Measurements from ENCODE around the gene GALNTL6. TPM values are rescaled to one million over a fixed set of nuclear protein-coding genes. Genes with fewer than 3 reads are reported as not detected.

Gene GALNTL6
- total RNA-seq, 1 experiment from 2014 or later: not detected

DNA sequence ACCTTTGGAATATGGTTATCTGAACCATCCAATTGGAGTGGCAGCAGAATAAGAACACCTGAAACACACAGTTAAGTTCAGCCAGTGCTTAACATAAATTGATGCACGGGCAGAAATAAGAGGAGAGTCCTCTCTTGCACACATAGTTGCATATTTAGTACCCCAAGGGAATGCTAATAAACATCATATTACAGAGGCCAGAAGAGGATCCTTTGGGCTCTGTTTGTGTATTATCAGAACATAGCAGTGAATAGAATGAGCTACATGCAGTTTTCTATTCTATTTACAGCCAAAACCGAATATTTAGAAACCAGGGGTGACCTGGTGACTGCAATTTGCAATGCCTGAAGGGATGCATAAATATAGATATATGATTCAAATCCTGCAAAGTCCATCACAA, 1054.6 kb downstream of the GALNTL6 start:
- Histone ChIP-seq H3F3A (ENCODE audit: insufficient read depth, low read depth) (no peaks in the 10 kb centered on the region), H3K27ac (no peak overlapping the region), H3K27me3 (ENCODE audit: insufficient read depth, low read depth) (no peaks in the 10 kb centered on the region), H3K4me2 (no peak overlapping the region), H2AFZ (no peak overlapping the region), H3K36me3 (ENCODE audit: low read depth) (no peaks in the 10 kb centered on the region), H3K79me2 (ENCODE audit: low read depth) (no peaks in the 10 kb centered on the region), H3K9me3 (ENCODE audit: insufficient read depth, low read depth) (no peaks in the 10 kb centered on the region), H4K20me1 (ENCODE audit: insufficient read depth) (no peaks in the 10 kb centered on the region), H3K9me2 (ENCODE audit: insufficient read depth) (no peaks in the 10 kb centered on the region), H3K4me3 (no peak overlapping the region), H3K4me1 (replicated peaks; ENCODE audit: insufficient read depth) (no peaks in the 10 kb centered on the region)
- no peak for DNase-seq
- ChIA-PET CTCF (no interaction called here), POLR2A (ENCODE audit: unreplicated experiment) (no interaction called here)
- BruUV-seq (replicated peaks): no TSS peak
- intact Hi-C loops (cut with micrococcal nuclease; ENCODE audit: unreplicated experiment): no loop called here
- TF ChIP-seq, protein P1, sequence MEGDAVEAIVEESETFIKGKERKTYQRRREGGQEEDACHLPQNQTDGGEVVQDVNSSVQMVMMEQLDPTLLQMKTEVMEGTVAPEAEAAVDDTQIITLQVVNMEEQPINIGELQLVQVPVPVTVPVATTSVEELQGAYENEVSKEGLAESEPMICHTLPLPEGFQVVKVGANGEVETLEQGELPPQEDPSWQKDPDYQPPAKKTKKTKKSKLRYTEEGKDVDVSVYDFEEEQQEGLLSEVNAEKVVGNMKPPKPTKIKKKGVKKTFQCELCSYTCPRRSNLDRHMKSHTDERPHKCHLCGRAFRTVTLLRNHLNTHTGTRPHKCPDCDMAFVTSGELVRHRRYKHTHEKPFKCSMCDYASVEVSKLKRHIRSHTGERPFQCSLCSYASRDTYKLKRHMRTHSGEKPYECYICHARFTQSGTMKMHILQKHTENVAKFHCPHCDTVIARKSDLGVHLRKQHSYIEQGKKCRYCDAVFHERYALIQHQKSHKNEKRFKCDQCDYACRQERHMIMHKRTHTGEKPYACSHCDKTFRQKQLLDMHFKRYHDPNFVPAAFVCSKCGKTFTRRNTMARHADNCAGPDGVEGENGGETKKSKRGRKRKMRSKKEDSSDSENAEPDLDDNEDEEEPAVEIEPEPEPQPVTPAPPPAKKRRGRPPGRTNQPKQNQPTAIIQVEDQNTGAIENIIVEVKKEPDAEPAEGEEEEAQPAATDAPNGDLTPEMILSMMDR (conservative IDR thresholded peaks at IDR 0.05): no peak
- TF ChIP-seq EZH2 (IDR thresholded peaks at IDR 0.05; ENCODE audit: low read depth): no peak

DNA sequence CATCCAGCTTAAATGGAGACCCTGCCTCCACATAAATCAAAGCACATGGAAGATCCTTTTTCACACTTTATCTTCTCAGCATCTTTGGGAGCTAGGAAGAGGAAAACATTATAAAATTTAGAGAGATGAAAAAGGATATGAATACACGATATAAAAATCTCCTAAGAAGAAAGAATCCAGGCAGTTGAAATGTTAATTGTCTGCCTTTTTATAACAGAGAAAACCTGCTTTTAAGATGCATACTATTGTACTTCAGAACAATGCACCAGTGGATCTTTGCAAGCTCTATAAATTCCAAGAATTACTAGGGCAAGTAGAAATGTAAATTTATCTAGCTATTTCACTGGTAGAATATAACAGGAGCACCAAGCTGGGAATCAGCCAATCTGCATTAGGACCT, 1055.1 kb downstream of the GALNTL6 start:
- H3K79me2 ChIP-seq (ENCODE audit: low read depth): no peaks in the 10 kb centered on the region
- CTCF ChIA-PET: no interaction called here
- no peak for DNase-seq
- no peaks in the 10 kb centered on the region for H3K9me3 ChIP-seq (ENCODE audit: insufficient read depth, low read depth)
- H3K36me3 ChIP-seq (ENCODE audit: low read depth): no peaks in the 10 kb centered on the region
- H3K4me1 ChIP-seq (replicated peaks; ENCODE audit: insufficient read depth): no peaks in the 10 kb centered on the region
- no TSS peak for BruUV-seq (replicated peaks)
- H3F3A ChIP-seq (ENCODE audit: insufficient read depth, low read depth): no peaks in the 10 kb centered on the region
- TF ChIP-seq, protein P1 (conservative IDR thresholded peaks at IDR 0.05): no peak
- TF ChIP-seq EZH2 (IDR thresholded peaks at IDR 0.05; ENCODE audit: low read depth): no peak
- no peak overlapping the region for H3K27ac ChIP-seq
- H2AFZ ChIP-seq: no peak overlapping the region
- no peak overlapping the region for H3K4me2 ChIP-seq
- POLR2A ChIA-PET (ENCODE audit: unreplicated experiment): no interaction called here
- H4K20me1 ChIP-seq (ENCODE audit: insufficient read depth): no peaks in the 10 kb centered on the region
- H3K9me2 ChIP-seq (ENCODE audit: insufficient read depth): no peaks in the 10 kb centered on the region
- intact Hi-C loops (cut with micrococcal nuclease; ENCODE audit: unreplicated experiment): no loop called here
- no peak overlapping the region for H3K4me3 ChIP-seq
- no peaks in the 10 kb centered on the region for H3K27me3 ChIP-seq (ENCODE audit: insufficient read depth, low read depth)

DNA sequence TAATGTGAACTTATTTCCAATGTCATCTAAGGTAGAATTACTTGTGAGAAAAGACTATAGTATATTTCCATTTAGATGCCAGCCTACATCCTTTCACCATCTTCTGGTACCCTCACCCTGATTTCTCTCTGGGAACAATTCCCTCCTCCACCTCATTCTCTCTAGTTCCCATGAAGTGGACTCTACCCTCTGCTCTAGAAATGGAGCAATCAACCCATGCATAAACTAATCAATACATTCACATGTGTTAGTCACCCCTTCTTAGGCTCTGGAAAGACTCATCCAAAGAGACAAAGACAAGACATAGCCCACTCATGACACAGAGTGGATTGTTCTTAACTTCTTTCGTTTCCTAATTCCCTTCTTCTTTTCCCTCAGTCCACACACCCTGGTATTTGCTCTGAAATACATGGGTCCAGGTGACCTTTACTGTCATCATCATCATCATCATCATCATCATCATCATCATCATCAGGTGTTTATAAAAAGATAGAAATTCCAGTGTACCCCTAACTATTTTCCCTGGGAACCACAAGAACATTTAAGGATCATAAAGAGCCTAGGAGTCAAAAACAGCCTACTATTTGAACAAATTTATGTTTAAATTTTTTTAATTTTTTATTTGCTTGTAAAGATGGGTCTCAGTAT, 1056.5 kb downstream of the GALNTL6 start:
- BruUV-seq (replicated peaks): no TSS peak
- POLR2A ChIA-PET (ENCODE audit: unreplicated experiment): no interaction called here
- no peak for DNase-seq
- intact Hi-C loops (cut with micrococcal nuclease; ENCODE audit: unreplicated experiment): no loop called here
- Histone ChIP-seq H3K4me2 (no peak overlapping the region), H3K4me1 (replicated peaks; ENCODE audit: insufficient read depth) (no peaks in the 10 kb centered on the region), H3K9me2 (ENCODE audit: insufficient read depth) (no peaks in the 10 kb centered on the region), H3K36me3 (ENCODE audit: low read depth) (no peaks in the 10 kb centered on the region), H3K9me3 (ENCODE audit: insufficient read depth, low read depth) (no peaks in the 10 kb centered on the region), H3F3A (ENCODE audit: insufficient read depth, low read depth) (no peaks in the 10 kb centered on the region), H3K27me3 (ENCODE audit: insufficient read depth, low read depth) (no peaks in the 10 kb centered on the region), H2AFZ (no peak overlapping the region), H3K27ac (no peak overlapping the region), H4K20me1 (ENCODE audit: insufficient read depth) (no peaks in the 10 kb centered on the region), H3K4me3 (no peak overlapping the region), H3K79me2 (ENCODE audit: low read depth) (no peaks in the 10 kb centered on the region)
- CTCF ChIA-PET: no interaction called here
- TF ChIP-seq, protein P1 (conservative IDR thresholded peaks at IDR 0.05): no peak
- TF ChIP-seq EZH2 (IDR thresholded peaks at IDR 0.05; ENCODE audit: low read depth): no peak
